Stimulated activated CD8-positive, alpha-beta memory T cell treated with anti-CD3 and anti-CD28 coated beads, Interleukin-7, amount 100 ng/mL, for 4 hours (primary cell): ENCODE results near the gene C6orf163.
A peak's percentile ranks its signal among the peaks of the same experiment; 100 is the strongest.
"Not testable (repeated sequence)": the region's sequence is repeated elsewhere in the genome, so short reads cannot be mapped to it uniquely, and the experiment has no call there.

Experiments
- DNase-seq, 2 donors: peaks; one replicate each; pipeline ENCODE4 v3.0.0-alpha.2; 2020; ENCODE audit warnings: low read depth in 2 of 2

C6orf163 gene

GRCh38 chr6:87344731-87345130, at the start of gene C6orf163:
TSS of gene C6orf163 (plus strand) at chr6:87344813. CDS start at chr6:87345100, 287 bp downstream.
- no peak for DNase-seq

GRCh38 chr6:87297119-87297518, 47.5 kb upstream of the C6orf163 start:
- DNase-seq, result no peak

- DNase-seq, result not testable (repeated sequence)
Observed at GRCh38 chr6:87301277-87301676, 43.3 kb upstream of the C6orf163 start.

GRCh38 chr6:87308970-87309369, 35.6 kb upstream of the C6orf163 start:
- no peak for DNase-seq

GRCh38 chr6:87312860-87313259, 31.8 kb upstream of the C6orf163 start:
- no peak for DNase-seq

GRCh38 chr6:87315071-87315470, 29.5 kb upstream of the C6orf163 start:
- no peak for DNase-seq

GRCh38 chr6:87319271-87319987, 25.2 kb upstream of the C6orf163 start:
- DNase-seq, result no peak

GRCh38 chr6:87322304-87323212, 22.1 kb upstream of the C6orf163 start, which contains the start of gene SMIM8:
TSS of gene SMIM8 (plus strand) at chr6:87322588. CDS start at chr6:87337032, 14,444 bp downstream.
- peak; percentile 54 to 80 for DNase-seq

- not testable (repeated sequence) for DNase-seq
Observed at GRCh38 chr6:87323880-87324279, 20.7 kb upstream of the C6orf163 start.

- no peak for DNase-seq
Observed at GRCh38 chr6:87330961-87331360, 13.7 kb upstream of the C6orf163 start.

- DNase-seq, result no peak
Observed at GRCh38 chr6:87333033-87333432, 11.6 kb upstream of the C6orf163 start.

GRCh38 chr6:87333591-87334181, 10.9 kb upstream of the C6orf163 start:
- DNase-seq, result no peak

- no peak for DNase-seq
Observed at GRCh38 chr6:87334683-87335082, 9.9 kb upstream of the C6orf163 start.

GRCh38 chr6:87336367-87336766, 8.2 kb upstream of the C6orf163 start:
- DNase-seq, result no peak

GRCh38 chr6:87340230-87340629, 4.4 kb upstream of the C6orf163 start:
- DNase-seq, result no peak

- no peak for DNase-seq
Observed at GRCh38 chr6:87341158-87341557, 3.5 kb upstream of the C6orf163 start.

- no peak for DNase-seq
Observed at GRCh38 chr6:87341899-87342298, 2.7 kb upstream of the C6orf163 start.

- no peak for DNase-seq
Observed at GRCh38 chr6:87342829-87343228, 1.8 kb upstream of the C6orf163 start.

GRCh38 chr6:87346700-87347099, 2.1 kb downstream of the C6orf163 start:
- DNase-seq, result no peak

GRCh38 chr6:87349896-87350295, 5.3 kb downstream of the C6orf163 start:
- no peak for DNase-seq

GRCh38 chr6:87350516-87350915, 5.9 kb downstream of the C6orf163 start:
- DNase-seq, result no peak

GRCh38 chr6:87351583-87351982, 7.0 kb downstream of the C6orf163 start:
- no peak for DNase-seq
